NCI-H187 (cell line): Measurements from ENCODE around the gene ARL15.
"Not testable (repeated sequence)": the region's sequence is repeated elsewhere in the genome, so short reads cannot be mapped to it uniquely, and the experiment has no call there.

Experiments
- DNase-seq, 2 experiments: peaks; one replicate each; lab custom pipeline; 2025; lab: John Stamatoyannopoulos, UW

The ARL15 gene

DNA sequence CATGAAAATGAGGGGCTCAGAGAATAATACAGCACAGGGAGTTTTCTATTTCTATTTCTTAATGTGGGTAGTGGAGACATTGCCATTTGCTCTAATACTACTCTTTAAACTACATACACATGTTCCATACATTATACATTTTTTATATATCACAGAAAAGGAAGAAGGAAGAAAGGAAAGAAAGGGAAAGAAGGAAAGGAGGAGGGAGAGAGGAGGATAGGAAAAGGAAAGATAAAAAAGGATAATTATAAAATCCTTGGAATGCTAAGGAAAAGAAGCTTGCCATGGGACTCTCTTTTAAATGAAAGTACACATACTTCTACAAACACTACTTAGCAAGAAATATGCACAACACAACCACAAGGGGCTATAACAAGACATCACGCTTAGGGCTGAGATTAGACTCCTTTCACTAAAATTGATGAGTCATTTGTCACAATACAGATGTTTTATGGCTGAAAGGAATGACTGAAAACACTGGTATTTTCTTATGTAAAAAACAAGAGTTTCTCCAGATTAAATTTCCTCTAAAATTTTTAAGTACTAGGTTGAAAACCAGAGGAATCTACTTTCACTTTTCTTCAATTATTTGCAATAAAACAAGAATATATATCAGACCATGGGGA lies 219.8 kb downstream of the ARL15 start:
- no peak for DNase-seq

- no peak for DNase-seq
These were observed 222.3 kb downstream of the ARL15 start for GRCh38 chr5:54088081-54088480.

- DNase-seq, result no peak
These were observed 222.9 kb downstream of the ARL15 start for GRCh38 chr5:54087436-54087835.

DNA sequence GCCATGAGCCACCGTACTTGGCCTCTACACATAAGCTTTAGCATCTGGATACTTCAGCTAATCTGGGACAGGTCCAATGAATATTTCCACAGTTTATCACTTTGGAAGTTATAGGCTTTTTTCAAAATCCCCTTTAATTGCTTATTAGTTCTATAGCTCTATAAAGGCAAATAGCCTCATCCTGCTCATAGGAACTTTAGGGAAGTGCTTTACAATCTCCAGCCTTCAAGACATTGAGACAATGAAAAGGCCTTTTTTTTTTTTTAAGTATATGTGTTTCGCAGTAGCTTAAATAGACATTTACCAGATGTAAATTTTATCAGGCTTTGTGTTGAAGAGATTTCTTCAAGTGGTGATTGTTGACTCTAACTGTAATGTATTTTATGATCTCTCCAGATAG lies 224.2 kb downstream of the ARL15 start:
- no peak for DNase-seq

DNA sequence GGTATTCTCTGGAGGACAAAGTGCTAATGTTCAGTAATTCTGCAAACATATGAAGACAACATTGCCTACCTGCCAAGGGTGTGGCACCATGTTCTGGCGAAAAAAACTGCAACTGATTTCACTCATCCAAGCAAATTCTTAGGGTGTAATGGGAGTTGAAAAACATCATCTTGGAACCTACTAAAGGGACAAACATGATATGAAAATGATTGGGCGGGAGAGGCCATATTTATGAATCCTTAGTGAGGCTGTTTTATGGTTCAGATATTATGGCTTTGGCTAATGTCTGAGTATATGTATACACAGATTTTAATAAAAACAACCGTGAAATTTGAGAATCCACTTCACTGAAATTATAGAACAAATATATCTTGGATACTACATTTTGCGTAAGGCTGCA lies 225.7 kb downstream of the ARL15 start:
- no peak for DNase-seq

DNA sequence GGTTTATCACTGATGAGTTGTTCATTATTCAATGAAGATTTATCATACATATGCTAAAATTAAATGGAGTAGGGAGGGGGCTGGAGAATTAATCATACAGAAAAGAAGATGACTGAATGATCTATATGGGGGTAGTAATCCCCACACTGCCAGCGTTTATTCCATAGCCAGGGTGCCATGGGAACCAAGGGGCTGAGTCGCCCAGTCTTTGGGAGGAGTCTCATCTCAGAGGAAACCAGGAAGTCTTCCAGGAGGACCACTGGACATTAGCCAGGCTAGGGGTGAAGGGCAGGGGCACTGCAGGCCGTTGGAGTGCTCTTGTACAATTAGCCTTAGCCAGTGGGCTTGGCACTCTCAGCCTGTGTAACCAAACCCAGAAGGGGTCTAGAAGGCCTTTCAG lies 226.5 kb downstream of the ARL15 start:
- DNase-seq, result no peak

DNA sequence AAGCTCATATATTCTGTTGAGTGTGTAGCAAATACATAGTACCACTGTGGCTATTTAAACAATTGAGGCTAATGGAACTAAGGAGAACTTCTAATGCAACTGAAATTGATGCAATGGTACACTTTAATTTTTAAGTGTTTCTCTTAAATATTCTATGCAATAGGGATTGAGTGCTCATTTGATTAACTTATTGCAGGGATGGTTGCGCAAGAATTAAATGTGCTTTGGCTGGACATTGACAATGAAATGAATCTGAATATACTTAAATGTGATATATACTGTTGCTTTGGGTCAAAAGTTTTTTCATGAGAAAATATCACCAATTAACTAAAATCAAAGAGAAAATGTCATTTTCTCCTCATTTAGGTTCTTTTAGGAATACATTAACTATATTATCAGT lies 227.1 kb downstream of the ARL15 start:
- DNase-seq, result no peak

DNA sequence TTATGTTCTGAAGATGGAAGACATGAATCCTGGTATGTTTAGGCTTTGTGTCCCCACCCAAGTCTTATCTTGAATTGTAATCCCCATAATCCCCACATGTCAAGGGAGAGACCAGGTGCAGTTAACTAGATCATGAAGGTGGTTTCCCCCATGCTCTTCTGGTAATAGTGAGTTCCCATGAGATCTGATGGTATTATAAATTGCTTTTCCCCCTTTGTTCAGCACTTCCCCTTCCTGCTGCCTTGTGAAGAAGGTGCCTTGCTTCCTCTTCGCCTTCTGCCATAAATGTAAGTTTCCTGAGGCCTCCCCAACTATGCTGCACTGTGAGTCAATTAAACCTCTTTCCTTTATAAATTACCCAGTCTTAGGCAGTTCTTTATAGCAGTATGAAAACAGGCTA lies 229.0 kb downstream of the ARL15 start:
- DNase-seq, result no peak

DNA sequence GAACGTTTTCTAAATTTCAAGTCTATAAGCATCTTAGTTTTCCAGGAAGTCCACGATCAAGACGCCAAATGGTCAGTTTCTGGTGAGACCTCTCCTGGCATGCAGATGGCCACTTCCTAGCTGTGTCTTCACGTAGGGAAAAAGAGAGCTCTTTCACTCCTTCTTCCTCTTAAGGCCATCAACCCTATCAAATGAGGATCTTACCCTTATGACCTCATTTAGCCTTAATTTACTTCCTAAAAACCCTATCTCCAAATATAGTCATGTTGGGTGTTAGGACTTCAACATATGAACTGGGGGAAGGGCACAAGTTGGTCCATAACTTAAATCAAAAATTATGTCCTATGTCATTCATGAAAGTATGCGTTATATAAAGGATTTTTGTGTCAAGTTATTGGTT lies 229.5 kb downstream of the ARL15 start:
- no peak for DNase-seq

GRCh38 chr5:54073735-54074134 lies 236.6 kb downstream of the ARL15 start:
- DNase-seq, result no peak

DNA sequence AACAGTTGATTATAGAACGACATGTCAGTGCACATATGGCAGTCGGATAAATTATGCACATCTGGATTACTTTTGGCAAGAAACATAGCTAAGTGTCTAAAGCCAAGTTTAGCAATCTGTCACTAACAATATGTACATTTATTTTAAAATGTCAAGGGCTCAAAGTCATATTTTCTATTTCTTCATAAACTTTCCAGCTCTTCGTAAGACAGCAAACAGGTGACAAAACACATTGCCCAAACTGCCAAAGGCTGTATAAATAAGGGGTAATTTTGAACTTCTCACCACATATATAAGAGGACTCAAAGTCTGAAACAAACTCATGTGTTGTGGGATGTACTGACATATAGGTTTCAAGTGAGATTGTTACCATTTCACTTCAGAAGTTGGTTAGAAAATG lies 237.2 kb downstream of the ARL15 start:
- no peak for DNase-seq

- no peak for DNase-seq
These were observed 243.9 kb downstream of the ARL15 start for GRCh38 chr5:54066433-54066832.

- DNase-seq, result no peak
These were observed 246.6 kb downstream of the ARL15 start for GRCh38 chr5:54063817-54064216.

GRCh38 chr5:54062958-54063357 lies 247.4 kb downstream of the ARL15 start:
- no peak for DNase-seq

DNA sequence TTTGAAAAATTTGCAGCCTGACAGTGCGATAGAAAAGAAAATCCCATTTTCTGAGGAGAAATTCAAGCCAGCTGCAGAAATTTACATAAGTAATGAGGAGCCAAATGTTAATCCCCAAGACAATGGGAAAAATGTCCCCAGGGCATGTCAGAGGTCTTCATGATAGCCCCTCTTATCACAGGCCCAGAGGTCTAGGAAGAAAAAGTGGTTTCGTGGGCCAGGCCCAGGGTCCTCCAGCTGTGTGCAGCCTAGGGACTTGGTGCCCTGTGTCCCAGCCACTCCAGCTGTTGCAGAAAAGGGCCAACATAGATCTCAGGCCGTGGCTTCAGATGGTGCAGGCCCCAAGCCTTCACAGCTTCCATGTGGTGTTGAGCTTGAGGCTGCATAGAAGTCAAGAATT lies 249.5 kb downstream of the ARL15 start:
- not testable (repeated sequence) for DNase-seq

- DNase-seq, result no peak
These were observed 260.4 kb downstream of the ARL15 start for GRCh38 chr5:54049963-54050362.

- DNase-seq, result no peak
These were observed 261.2 kb downstream of the ARL15 start for GRCh38 chr5:54049144-54049543.

GRCh38 chr5:54045077-54045792 lies 265.1 kb downstream of the ARL15 start:
- DNase-seq, result no peak

- not testable (repeated sequence) for DNase-seq
These were observed 266.1 kb downstream of the ARL15 start for GRCh38 chr5:54044276-54044675.

DNA sequence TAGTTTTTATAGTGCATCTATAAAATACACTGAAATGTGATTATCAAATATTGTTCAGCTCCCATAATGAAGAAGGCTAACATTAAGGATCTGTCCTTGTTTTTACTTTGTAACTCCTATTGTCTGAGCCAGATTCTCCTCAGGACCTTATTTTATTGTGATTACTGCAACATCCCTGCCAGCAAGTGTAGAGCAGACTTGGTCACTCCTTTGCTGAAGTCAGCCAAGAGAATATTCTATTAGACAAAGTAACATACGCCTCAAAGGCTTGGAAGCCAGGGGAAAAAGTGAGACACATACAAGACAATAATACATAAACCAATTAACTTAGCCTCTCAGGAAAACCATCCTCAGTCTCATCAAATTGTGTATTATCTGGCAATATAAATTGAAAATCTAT lies 269.6 kb downstream of the ARL15 start:
- DNase-seq, result no peak

GRCh38 chr5:54040018-54040417 lies 270.4 kb downstream of the ARL15 start:
- DNase-seq, result no peak

- no peak for DNase-seq
These were observed 273.2 kb downstream of the ARL15 start for GRCh38 chr5:54037205-54037604.

- DNase-seq, result no peak
These were observed 279.4 kb downstream of the ARL15 start for GRCh38 chr5:54030981-54031380.

- no peak for DNase-seq
These were observed 285.9 kb downstream of the ARL15 start for GRCh38 chr5:54024466-54024865.
